Right lung (tissue), 5 donors: Measurements from ENCODE around the gene FLT1. TPM values are rescaled to one million over a fixed set of nuclear protein-coding genes. Genes with fewer than 3 reads are reported as not detected.

Experiments used
- DNase-seq, 2 donors: peaks; one replicate each; pipeline ENCODE4 v3.0.0-alpha.2; 2013
- polyA plus RNA-seq, 5 donors: library from polyadenylated mRNA; unstranded; fragments of 120-200 nt; gene quantifications; one replicate each; pipeline versions ENCODE4 v1.2.1 to v1.2.3, GENCODE V29; 2013; ENCODE audit warnings: inconsistent platforms in 1 of 5, low replicate concordance in 1 of 5; ENCODE audit not compliant: insufficient read length in 5 of 5, insufficient read depth in 1 of 5

FLT1 gene
- polyA plus RNA-seq, 5 donors = 17.7 to 28.3 (median 22.9) TPM

DNA sequence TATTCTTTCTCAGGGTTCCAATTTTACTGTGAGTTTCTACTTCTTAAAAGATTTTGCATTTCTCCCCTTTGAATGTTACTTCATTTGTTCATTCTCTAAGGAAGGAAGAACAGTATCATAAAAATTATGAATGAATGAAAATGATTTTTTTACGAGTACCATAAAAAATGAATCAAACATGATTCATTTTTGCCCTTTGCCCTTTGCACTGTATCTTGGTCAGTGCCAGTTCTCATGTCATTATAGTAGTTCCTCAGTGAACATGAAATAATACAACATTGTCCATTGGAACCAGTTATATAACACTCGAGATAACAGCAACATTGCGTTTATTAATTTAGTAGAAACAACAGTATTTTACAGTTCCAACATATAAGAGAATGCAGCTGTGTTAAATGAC lies 28.8 kb downstream of the FLT1 start:
- DNase-seq = no peak

DNA sequence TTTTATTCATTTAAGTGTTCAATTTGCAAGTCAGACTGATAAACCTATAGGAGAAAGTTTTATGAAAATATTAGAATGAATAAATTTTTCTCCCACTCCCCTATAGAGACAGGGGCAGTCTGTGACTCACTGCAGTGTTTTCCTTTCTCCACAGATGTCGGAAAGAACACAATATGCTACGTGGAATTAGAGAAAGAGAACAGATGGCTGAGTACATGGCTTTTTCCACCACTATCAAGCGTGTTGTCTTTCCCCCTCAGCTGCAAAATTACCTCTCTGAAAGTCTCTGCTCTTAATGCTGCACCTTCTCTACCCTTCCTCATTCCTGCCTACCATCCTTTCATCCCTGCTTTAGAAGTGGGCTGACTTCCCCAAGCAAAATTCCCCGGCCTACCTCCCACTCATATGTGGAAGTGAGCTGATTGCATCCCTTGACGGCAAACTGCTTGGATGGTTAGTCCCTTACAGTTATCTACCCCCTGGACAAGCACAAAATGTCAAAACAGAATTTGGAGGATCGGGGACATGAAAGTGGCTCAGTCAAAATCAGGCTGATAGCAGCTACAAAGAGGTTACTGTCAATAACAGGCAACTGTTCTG lies 30.0 kb downstream of the FLT1 start:
- DNase-seq = no peak

DNA sequence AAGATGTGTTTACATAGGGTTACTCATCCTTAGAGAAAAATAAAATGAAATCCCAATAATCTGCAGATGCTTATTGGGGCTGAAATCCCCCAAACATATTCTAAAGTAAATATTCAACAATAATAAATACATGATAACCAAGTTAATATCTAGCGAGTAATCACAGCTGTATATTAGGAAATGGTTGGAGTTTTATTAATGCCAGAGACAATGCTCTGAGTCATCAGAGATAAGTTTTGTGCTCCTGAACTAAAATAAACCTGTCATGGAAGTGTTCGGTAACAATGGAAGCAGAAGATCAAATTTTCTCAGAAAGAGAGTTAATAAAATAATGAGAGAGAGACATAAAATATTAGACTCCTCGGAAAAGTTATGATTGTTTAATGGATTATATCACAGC lies 31.4 kb downstream of the FLT1 start:
- no peak for DNase-seq

GRCh38 chr13:28459911-28460310 lies 35.0 kb downstream of the FLT1 start:
- DNase-seq = no peak

- no peak for DNase-seq
Observed at GRCh38 chr13:28458608-28459007, 36.3 kb downstream of the FLT1 start.

- DNase-seq = no peak
Observed at GRCh38 chr13:28458051-28458450, 36.9 kb downstream of the FLT1 start.

DNA sequence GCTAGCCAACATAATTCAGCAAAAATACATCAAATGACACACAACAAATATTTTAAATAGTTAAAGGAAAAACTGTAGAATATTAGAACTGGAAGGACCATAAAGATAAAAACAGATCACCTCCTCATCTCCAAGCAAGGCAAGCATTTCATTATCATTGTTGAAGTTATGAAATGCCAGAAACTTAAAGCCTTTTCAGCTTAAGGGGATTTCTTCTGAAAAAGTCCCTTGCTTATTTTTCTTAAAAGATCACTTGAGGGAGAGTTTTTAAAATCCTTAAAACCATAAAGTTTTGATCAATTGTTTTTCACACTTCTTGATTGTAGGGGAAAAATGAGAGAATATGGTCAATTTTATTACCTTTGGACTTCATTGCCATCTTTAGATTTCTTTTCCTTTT lies 37.4 kb downstream of the FLT1 start:
- DNase-seq = no peak

DNA sequence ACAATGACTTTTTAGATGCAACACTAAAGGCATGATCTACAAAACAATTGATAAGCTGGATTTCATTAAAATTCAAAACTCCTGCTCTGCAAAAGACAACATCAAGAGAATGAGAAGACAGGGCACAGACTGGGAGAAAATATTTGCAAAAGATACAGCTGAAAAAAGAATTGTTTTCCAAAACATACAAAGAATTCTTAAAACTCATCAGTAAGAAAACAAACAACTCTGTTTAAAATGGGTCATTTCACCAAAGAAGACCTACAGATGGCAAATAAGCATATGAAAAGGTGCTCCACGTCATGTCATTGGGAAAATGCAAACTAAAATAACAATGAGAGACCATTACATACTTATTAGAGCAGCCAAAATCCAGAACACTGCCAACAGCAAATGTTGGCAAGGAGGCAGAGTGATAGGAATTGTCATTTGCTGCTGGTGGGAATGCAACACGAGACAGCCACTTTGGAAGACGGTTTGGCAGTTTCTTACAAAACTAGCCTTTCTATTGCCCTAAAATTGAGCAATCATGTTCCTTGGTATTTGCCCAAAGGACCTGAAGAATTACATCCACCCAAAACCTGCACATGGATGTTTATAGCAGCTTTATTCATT lies 39.2 kb downstream of the FLT1 start:
- no peak for DNase-seq

- DNase-seq = no peak
Observed at GRCh38 chr13:28452755-28453154, 42.2 kb downstream of the FLT1 start.

- no peak for DNase-seq
Observed at GRCh38 chr13:28451482-28452217, 43.3 kb downstream of the FLT1 start.

DNA sequence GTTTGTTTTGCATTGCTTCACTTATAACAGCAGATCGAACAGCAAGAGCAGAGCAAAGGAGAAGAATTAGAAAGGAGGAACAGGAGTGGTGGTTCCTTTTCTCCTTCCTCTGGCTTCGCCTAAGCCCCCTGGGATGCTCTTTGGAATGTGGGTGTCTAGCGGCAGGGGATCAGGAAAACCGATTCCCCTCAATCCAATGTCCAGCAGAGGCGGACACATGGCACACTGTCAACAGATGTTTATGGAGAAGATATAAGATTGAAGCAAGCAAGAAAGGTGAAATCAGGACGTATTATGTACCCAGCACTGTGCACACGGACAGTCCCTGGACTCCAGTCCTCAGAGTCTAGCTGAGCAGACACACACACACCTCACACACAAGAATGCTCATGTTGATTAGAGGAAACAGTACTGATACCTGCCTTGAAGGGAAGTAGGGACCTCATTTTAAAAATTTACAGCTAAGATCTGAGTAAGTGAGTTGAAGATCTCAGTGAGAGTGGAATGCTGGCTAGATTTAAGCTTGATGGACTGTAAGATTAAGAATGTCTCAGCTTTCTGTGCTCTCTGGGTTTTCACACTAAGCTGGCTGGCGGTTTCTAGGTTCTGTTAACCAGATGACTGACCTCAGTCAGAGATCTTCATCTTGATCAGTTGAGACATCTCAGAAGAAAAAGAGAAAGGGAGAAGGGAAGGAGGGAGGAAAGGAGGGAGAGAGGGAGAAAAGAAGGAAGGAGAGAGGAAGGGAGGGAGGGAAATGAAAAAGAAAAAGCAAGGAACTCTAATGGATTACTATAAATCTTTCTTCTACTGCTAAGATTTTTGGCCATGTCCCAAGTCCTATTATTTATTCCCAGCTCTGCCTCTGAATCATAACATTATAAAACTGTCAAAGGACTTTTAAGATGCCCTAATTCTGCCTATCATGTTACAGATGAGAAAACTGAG lies 44.8 kb downstream of the FLT1 start:
- no peak for DNase-seq

- no peak for DNase-seq
Observed at GRCh38 chr13:28448651-28449358, 46.1 kb downstream of the FLT1 start.

GRCh38 chr13:28447989-28448388 lies 46.9 kb downstream of the FLT1 start:
- DNase-seq = no peak

DNA sequence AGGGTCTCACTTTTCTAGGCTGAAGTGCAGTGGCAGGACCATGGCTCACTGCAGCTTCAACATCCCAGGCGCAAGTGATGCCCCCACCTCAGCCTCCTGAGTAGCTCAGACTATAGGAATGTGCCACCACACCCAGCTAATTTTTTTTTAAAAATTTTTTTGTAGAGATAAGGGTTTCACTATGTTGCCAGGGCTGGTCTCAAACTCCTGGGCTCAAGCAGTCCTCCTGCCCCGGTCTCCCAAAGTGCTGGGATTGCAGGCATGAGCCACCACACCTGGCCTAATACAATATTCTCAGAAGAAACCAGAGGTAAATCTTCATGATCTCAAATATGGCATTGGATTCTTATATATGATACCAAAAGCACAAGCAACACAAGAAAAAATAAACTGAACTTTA lies 47.7 kb downstream of the FLT1 start:
- DNase-seq = no peak

DNA sequence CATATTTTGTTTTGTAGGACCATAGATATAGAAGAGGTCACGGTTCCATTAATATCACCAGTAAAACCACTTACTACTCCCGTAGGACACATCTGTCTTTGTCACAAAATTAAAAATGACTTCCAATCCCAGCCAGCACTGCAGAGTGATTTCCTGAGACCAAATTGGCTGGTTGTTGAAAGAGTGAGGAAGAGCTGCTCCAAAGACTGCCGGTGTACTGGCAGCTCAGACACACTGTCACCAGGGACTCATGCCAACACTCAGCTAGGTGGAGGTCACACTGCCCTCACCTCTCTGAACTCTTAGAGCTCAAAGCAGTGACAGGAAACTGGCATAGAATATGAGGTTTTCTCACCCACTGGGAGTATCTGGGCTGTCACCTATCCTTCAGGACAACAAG lies 52.1 kb downstream of the FLT1 start:
- no peak for DNase-seq

- DNase-seq = no peak
Observed at GRCh38 chr13:28441529-28441928, 53.4 kb downstream of the FLT1 start.

DNA sequence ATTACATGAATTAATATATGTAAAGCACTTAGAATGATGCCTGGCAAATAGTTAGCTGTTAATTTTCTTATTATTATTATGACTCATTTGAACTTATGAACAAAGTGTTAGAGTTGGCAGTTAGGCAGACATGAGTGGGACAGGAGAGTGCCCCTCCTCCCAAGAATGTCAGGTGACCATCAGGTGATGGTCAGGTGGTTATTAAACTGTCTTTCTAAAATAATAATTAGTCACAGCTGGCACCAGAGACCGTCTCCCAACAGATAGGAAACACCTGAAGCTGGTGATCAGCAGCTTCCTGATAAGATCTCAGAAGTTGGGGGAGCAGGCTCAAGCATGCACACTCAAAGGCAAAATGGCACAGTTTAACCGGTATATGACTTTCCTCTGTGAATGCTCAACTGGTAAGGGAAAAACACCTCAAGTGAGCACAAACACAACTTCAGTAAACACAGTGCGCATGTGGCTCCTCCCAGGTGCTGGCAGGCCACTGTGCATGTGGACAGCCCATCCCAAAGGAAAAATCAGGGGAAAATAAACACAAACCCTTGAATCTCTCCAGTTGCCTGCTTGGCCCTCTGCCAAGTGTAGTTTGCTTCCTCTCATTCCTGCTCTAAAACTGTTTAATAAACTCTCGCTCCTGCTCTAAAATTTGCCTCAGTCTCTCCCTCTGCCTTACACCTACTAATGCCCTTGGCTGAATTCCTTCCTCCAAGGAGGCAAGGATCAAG lies 54.0 kb downstream of the FLT1 start:
- no peak for DNase-seq

DNA sequence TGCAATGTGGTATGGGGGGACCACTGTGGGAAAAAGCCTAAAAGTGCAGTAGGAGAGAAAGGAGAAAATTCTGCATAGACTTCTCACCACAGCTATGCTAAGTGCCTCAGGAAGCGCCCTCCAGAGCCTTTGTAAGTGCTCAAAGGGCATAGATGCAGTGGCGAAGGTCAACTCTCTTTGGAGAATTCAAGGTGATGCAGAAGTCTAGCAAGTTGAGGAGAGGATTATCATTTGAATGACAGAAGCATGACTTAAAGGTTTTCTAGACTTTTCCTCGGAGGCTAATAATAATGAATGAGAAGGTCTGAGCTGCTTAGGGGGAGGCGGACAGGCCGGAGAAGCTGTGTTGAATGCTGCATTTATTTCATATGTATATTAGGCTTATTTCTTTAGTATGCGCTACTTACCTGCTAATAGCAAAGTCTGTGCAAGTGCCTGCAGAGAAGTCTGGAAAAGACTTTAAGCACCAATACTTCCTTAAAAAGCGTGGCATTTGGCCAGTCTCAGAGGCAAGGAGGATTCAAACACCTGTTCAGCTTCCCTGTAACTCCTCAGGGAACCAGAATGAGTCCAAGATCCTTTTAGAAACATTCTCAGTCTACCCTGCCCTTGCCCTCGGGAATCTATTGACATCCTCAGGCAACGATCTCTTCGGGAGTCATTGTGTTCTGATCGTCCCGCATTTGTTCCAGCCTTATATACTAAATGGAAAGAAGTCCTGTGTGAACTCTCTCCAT lies 56.2 kb downstream of the FLT1 start:
- DNase-seq = no peak

GRCh38 chr13:28438067-28438466 lies 56.9 kb downstream of the FLT1 start:
- DNase-seq = no peak

DNA sequence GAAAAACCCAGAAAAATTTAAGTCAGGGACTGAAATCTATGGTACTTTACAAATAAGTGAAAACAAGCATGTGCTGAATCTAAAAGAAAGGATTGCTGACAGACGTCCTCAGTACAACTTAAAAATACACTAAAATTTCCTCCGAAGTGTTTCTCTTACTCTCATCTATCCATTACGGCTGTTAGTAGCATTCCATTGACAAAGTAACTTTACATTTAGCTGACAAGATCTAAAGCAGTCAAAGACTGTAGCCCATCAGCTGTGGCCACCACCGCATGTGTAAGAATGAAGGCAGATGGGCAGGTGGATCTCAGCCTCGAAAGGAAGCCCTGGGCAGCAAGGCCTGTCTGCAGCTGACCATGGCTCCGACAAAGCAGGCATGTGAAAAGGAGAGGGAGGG lies 59.0 kb downstream of the FLT1 start:
- no peak for DNase-seq
